Breast epithelium (tissue), 4 donors: Measurements from ENCODE around the gene TGM3. TPM values are rescaled to one million over a fixed set of nuclear protein-coding genes. Genes with fewer than 3 reads are reported as not detected.

ENCODE experiments used
- DNase-seq, 2 donors: peaks; one replicate each; pipeline ENCODE4 v3.0.0-alpha.2; 2019; ENCODE audit warnings: low spot score in 2 of 2
- H3K27ac ChIP-seq, 2 donors: fragments of 200-600 bp; sonication (generic) in 1 of 2; one replicate each; pipeline ENCODE4 v1.5.1; 2016 to 2019; ENCODE audit warnings: mild to moderate bottlenecking in 1 of 2
- H3K27me3 ChIP-seq, 2 donors: fragments of 200-600 bp; sonication (generic) in 1 of 2; one replicate each; pipeline versions ENCODE4 v1.5.1 to v1.6.0; 2017 to 2019; ENCODE audit warnings: control low read depth in 1 of 2, mild to moderate bottlenecking in 1 of 2
- H3K36me3 ChIP-seq: fragments of 200-600 bp; one replicate; pipeline ENCODE4 v1.5.1; 2019
- H3K4me1 ChIP-seq, 2 donors: fragments of 200-600 bp; sonication (generic); one replicate each; pipeline ENCODE4 v1.5.1; 2016 to 2019; ENCODE audit warnings: control low read depth in 1 of 2
- H3K4me3 ChIP-seq, 3 donors: fragments of 200-600 bp; sonication (generic); 1 replicate in 2 of 3; 2 replicates in 1 of 3; pipeline ENCODE4 v1.5.1; 2016 to 2019; ENCODE audit warnings: mild to moderate bottlenecking in 3 of 3, moderate library complexity in 2 of 3
- H3K9me3 ChIP-seq, 2 donors: fragments of 200-600 bp; sonication (generic) in 1 of 2; one replicate each; pipeline ENCODE4 v1.5.1; 2016 to 2019; ENCODE audit warnings: control low read depth in 1 of 2
- POLR2A ChIP-seq: fragments of 450-650 bp; IDR thresholded peaks from one replicate; pipeline ENCODE4 v1.6.1; 2016; ENCODE audit warnings: antibody characterized with exemption, mild to moderate bottlenecking, moderate library complexity
- POLR2AphosphoS5 ChIP-seq, 3 donors: sonication (generic); formaldehyde crosslinking; IDR thresholded peaks; one replicate each; pipeline ENCODE4 v1.6.1; 2017; ENCODE audit warnings: antibody characterized with exemption in 3 of 3
- intact Hi-C: fragments of 100-400 bp; cut with DNase I; formaldehyde crosslinking; loops from one replicate; pipeline ENCODE4 v1.15.1; 2023; ENCODE audit warnings: low total_unique reads
- total RNA-seq, 3 donors: library from RNA; depleted of rRNA; stranded (reverse); fragments of >200 nt; gene quantifications; one replicate each; pipeline ENCODE4 v1.1.0, GENCODE V29; 2016
- TF ChIP-seq, protein P1 (sequence below), 3 donors: fragments of 450-650 bp; IDR thresholded peaks; one replicate each; pipeline ENCODE4 v1.5.1; 2016 to 2017; ENCODE audit warnings: antibody characterized with exemption in 3 of 3, mild to moderate bottlenecking in 3 of 3, moderate library complexity in 3 of 3

Gene TGM3
- total RNA-seq, 3 donors from 2014 or later = not detected

DNA sequence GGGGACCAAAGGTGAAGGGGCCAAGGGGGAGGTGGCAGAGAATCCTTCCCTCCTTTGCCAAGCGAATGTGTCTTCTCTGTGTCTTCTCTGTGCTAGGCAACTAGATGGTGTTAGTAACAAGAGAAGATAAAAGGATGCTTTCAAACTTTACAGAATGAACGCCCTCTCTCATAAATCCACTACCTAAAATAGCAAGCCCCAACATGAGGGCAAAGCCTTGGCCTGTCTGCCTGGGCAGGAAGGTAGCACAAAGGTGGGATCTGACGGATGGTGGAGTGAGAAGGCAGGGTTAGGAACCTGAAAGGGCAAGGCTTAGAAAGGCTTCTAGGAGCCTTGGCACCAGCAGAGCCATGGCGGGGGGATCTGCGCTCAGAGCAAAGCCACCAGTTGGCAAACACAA lies 13.6 kb upstream of the TGM3 start:
- Histone ChIP-seq H3K27me3 (no peaks in the 10 kb centered on the region), H3K36me3 (no peaks in the 10 kb centered on the region), H3K27ac (no peak overlapping the region), H3K4me1 (no peaks in the 10 kb centered on the region), H3K4me3 (no peak overlapping the region), H3K9me3 (no peaks in the 10 kb centered on the region)
- DNase-seq = no peak
- TF ChIP-seq POLR2A = no peak
- intact Hi-C loops = no loop called here

GRCh38 chr20:2283706-2284423 lies 11.9 kb upstream of the TGM3 start:
- no peak for DNase-seq
- intact Hi-C loops = no loop called here
- Histone ChIP-seq H3K36me3 (no peaks in the 10 kb centered on the region), H3K4me1 (no peaks in the 10 kb centered on the region), H3K27me3 (no peaks in the 10 kb centered on the region), H3K4me3 (no peak overlapping the region), H3K9me3 (no peaks in the 10 kb centered on the region), H3K27ac (no peak overlapping the region)
- TF ChIP-seq, protein P1, sequence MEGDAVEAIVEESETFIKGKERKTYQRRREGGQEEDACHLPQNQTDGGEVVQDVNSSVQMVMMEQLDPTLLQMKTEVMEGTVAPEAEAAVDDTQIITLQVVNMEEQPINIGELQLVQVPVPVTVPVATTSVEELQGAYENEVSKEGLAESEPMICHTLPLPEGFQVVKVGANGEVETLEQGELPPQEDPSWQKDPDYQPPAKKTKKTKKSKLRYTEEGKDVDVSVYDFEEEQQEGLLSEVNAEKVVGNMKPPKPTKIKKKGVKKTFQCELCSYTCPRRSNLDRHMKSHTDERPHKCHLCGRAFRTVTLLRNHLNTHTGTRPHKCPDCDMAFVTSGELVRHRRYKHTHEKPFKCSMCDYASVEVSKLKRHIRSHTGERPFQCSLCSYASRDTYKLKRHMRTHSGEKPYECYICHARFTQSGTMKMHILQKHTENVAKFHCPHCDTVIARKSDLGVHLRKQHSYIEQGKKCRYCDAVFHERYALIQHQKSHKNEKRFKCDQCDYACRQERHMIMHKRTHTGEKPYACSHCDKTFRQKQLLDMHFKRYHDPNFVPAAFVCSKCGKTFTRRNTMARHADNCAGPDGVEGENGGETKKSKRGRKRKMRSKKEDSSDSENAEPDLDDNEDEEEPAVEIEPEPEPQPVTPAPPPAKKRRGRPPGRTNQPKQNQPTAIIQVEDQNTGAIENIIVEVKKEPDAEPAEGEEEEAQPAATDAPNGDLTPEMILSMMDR (IDR thresholded peaks at IDR 0.05) = no peak
- TF ChIP-seq POLR2A = no peak
- no peak for TF ChIP-seq POLR2AphosphoS5 (IDR thresholded peaks at IDR 0.05)

- Histone ChIP-seq H3K4me1 (no peaks in the 10 kb centered on the region), H3K9me3 (no peaks in the 10 kb centered on the region), H3K27ac (no peak overlapping the region), H3K4me3 (no peak overlapping the region), H3K27me3 (no peaks in the 10 kb centered on the region), H3K36me3 (no peaks in the 10 kb centered on the region)
- intact Hi-C loops = no loop called here
- TF ChIP-seq POLR2A (no peak), POLR2AphosphoS5 (IDR thresholded peaks at IDR 0.05) (no peak)
- TF ChIP-seq, protein P1 (IDR thresholded peaks at IDR 0.05) = no peak
- no peak for DNase-seq
These were observed 10.6 kb upstream of the TGM3 start for GRCh38 chr20:2285193-2285592.

DNA sequence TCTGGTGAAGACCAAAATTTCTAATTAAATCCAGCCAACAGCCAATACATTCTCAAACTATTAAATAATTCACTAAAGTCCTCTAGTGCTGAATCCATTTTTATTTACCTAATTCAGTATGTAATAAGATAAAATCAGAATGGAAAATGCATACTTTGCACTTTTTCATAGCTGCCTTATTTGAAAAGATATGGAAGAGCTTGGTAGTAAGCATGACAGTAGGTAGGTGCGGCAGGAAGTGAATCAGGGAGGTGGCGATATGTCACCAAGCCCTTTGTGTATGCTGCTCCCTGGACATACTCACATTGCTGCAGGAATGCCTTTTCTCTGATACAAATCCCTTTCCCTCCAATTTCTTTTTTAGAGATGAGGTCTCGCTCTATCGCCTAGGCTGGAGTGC lies 10.2 kb upstream of the TGM3 start:
- DNase-seq = no peak
- no peak overlapping the region for H3K4me3 ChIP-seq
- no peaks in the 10 kb centered on the region for H3K36me3 ChIP-seq
- TF ChIP-seq POLR2A = no peak
- TF ChIP-seq, protein P1 (IDR thresholded peaks at IDR 0.05) = no peak
- no peak for TF ChIP-seq POLR2AphosphoS5 (IDR thresholded peaks at IDR 0.05)
- no peak overlapping the region for H3K27ac ChIP-seq
- no peaks in the 10 kb centered on the region for H3K4me1 ChIP-seq
- intact Hi-C loops = no loop called here
- no peaks in the 10 kb centered on the region for H3K9me3 ChIP-seq
- H3K27me3 ChIP-seq = no peaks in the 10 kb centered on the region

DNA sequence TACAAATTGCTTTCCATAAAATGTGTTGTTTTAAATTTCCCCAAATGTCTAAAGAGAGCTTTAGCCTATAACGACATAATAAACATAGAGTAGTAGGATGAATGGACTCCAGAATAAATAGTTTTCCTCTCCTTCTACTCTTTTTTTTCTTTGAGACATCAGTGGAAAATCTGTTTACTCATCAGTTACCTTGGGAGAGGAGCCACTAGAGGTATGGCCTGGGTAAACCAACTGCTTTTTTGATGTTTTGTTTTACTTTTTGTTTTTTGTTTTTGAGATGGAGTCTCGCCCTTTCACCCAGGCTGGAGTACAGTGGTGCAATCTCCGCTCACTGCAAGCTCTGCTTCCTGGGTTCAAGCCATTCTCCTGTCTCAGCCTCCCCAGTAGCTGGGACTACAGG lies 8.3 kb upstream of the TGM3 start:
- DNase-seq = no peak
- TF ChIP-seq, protein P1 (IDR thresholded peaks at IDR 0.05) = no peak
- TF ChIP-seq POLR2A = no peak
- no peak for TF ChIP-seq POLR2AphosphoS5 (IDR thresholded peaks at IDR 0.05)
- Histone ChIP-seq H3K4me1 (no peaks in the 10 kb centered on the region), H3K27ac (no peak overlapping the region), H3K9me3 (no peaks in the 10 kb centered on the region), H3K36me3 (no peaks in the 10 kb centered on the region), H3K4me3 (no peak overlapping the region), H3K27me3 (no peaks in the 10 kb centered on the region)
- intact Hi-C loops = no loop called here

GRCh38 chr20:2289475-2289874 lies 6.3 kb upstream of the TGM3 start:
- H3K4me1 ChIP-seq = no peaks in the 10 kb centered on the region
- no peaks in the 10 kb centered on the region for H3K9me3 ChIP-seq
- TF ChIP-seq POLR2AphosphoS5 (IDR thresholded peaks at IDR 0.05) (no peak), POLR2A (no peak)
- TF ChIP-seq, protein P1 (IDR thresholded peaks at IDR 0.05) = no peak
- DNase-seq = no peak
- no peaks in the 10 kb centered on the region for H3K36me3 ChIP-seq
- H3K4me3 ChIP-seq = no peak overlapping the region
- no peaks in the 10 kb centered on the region for H3K27me3 ChIP-seq
- intact Hi-C loops = no loop called here
- H3K27ac ChIP-seq = no peak overlapping the region
